WTC11 (cell line): Measurements from ENCODE around the gene TMEM238L. TPM values are rescaled to one million over a fixed set of nuclear protein-coding genes. Genes with fewer than 3 reads are reported as not detected.

Experiments
- ATAC-seq: fragments of 200-7000 bp; cut with Tn5 transposase; 2 replicates; pipeline ENCODE4 v1.10.0; 2021; ENCODE audit warnings: mild to moderate bottlenecking, moderate library complexity
- CTCF ChIA-PET: fragments of 300-600 bp; sonication (Branson Sonifier 250); formaldehyde crosslinking; loops from one replicate; lab custom pipeline; 2021; ENCODE audit warnings: antibody characterized with exemption; lab: Charles Lee
- POLR2A ChIA-PET: fragments of 350-600 bp; sonication (Branson Sonifier 250); formaldehyde crosslinking; loops from one replicate; lab custom pipeline; 2021; ENCODE audit warnings: antibody characterized with exemption; lab: Charles Lee
- DNase-seq: peaks from one replicate; pipeline ENCODE4 v3.0.0; 2021; ENCODE audit warnings: low spot score
- H3K27ac Mint-ChIP-seq: 2 replicates; pipeline ENCODE4 v1.8.0; 2021; ENCODE audit warnings: mixed read lengths
- H3K27me3 Mint-ChIP-seq: 2 replicates; pipeline ENCODE4 v1.8.0; 2021; ENCODE audit warnings: low read depth, mild to moderate bottlenecking, moderate library complexity, mixed read lengths
- H3K36me3 Mint-ChIP-seq: 2 replicates; pipeline ENCODE4 v1.8.0; 2021; ENCODE audit warnings: mixed read lengths
- H3K4me1 Mint-ChIP-seq: 2 replicates; pipeline ENCODE4 v1.8.0; 2022; ENCODE audit warnings: mixed read lengths
- H3K4me3 Mint-ChIP-seq: 2 replicates; pipeline ENCODE4 v1.8.0; 2021; ENCODE audit warnings: mild to moderate bottlenecking, moderate library complexity, mixed read lengths
- H3K9me3 Mint-ChIP-seq: 2 replicates; pipeline ENCODE4 v1.8.0; 2021; ENCODE audit warnings: mixed read lengths
- AR ChIP-seq: fragments of 250-450 bp; sonication (Bioruptor Pico); IDR thresholded peaks from 2 replicates; pipeline ENCODE4 v1.9.0; 2021; ENCODE audit warnings: mild to moderate bottlenecking
- ATF6 ChIP-seq: sonication (generic); formaldehyde crosslinking; IDR thresholded peaks from 2 replicates; pipeline ENCODE4 v1.8.1; 2023; ENCODE audit warnings: mild to moderate bottlenecking, missing genetic modification reagents
- CREM ChIP-seq: sonication (generic); formaldehyde crosslinking; IDR thresholded peaks from 2 replicates; pipeline ENCODE4 v1.8.1; 2022; ENCODE audit warnings: mild to moderate bottlenecking, missing genetic modification reagents, moderate library complexity
- ELF4 ChIP-seq: sonication (generic); formaldehyde crosslinking; IDR thresholded peaks from 2 replicates; pipeline ENCODE4 v1.8.1; 2022; ENCODE audit warnings: low read depth, mild to moderate bottlenecking, moderate library complexity, missing genetic modification reagents
- ETV6 ChIP-seq: sonication (generic); formaldehyde crosslinking; IDR thresholded peaks from 2 replicates; pipeline ENCODE4 v1.8.1; 2022; ENCODE audit warnings: mild to moderate bottlenecking, missing genetic modification reagents
- FOXJ3 ChIP-seq: sonication (generic); formaldehyde crosslinking; IDR thresholded peaks from 2 replicates; pipeline ENCODE4 v1.9.0; 2021; ENCODE audit warnings: missing genetic modification reagents, mild to moderate bottlenecking, borderline replicate concordance
- GABPB1 ChIP-seq: sonication (generic); formaldehyde crosslinking; IDR thresholded peaks from 2 replicates; pipeline ENCODE4 v1.8.1; 2023; ENCODE audit warnings: mild to moderate bottlenecking, missing genetic modification reagents
- GTF2I ChIP-seq: fragments of 250-450 bp; sonication (Bioruptor Pico); conservative IDR thresholded peaks from 2 replicates; pipeline ENCODE4 v1.4.0; 2021; ENCODE audit warnings: mild to moderate bottlenecking
- JAZF1 ChIP-seq: fragments of 250-450 bp; sonication (Bioruptor Pico); IDR thresholded peaks from 2 replicates; pipeline ENCODE4 v1.9.0; 2021; ENCODE audit warnings: moderate library complexity, mild to moderate bottlenecking, inconsistent platforms
- NFATC4 ChIP-seq: fragments of 250-450 bp; sonication (Bioruptor Pico); IDR thresholded peaks from 2 replicates; pipeline ENCODE4 v1.9.0; 2021; ENCODE audit warnings: mild to moderate bottlenecking
- NFE2L1 ChIP-seq: sonication (generic); formaldehyde crosslinking; IDR thresholded peaks from 2 replicates; pipeline ENCODE4 v1.8.1; 2023; ENCODE audit warnings: missing genetic modification reagents
- NR1H2 ChIP-seq: sonication (generic); formaldehyde crosslinking; IDR thresholded peaks from 2 replicates; pipeline ENCODE4 v1.9.0; 2021; ENCODE audit warnings: mild to moderate bottlenecking, moderate library complexity, missing genetic modification reagents
- PRRX2 ChIP-seq: fragments of 250-450 bp; sonication (Bioruptor Pico); IDR thresholded peaks from 2 replicates; pipeline ENCODE4 v1.8.0; 2021; ENCODE audit warnings: mild to moderate bottlenecking
- RELA ChIP-seq: sonication (generic); formaldehyde crosslinking; IDR thresholded peaks from 2 replicates; pipeline ENCODE4 v1.8.1; 2022; ENCODE audit warnings: missing genetic modification reagents, mild to moderate bottlenecking, borderline replicate concordance
- RORB ChIP-seq: fragments of 250-450 bp; sonication (Bioruptor Pico); IDR thresholded peaks from 2 replicates; pipeline ENCODE4 v1.9.0; 2021; ENCODE audit warnings: mild to moderate bottlenecking
- ZNF219 ChIP-seq: sonication (generic); formaldehyde crosslinking; IDR thresholded peaks from 2 replicates; pipeline ENCODE4 v1.8.0; 2023; ENCODE audit warnings: missing genetic modification reagents, mild to moderate bottlenecking, borderline replicate concordance
- ZNF671 ChIP-seq: fragments of 250-450 bp; sonication (Bioruptor Pico); IDR thresholded peaks from 2 replicates; pipeline ENCODE4 v1.8.0; 2021; ENCODE audit warnings: mild to moderate bottlenecking
- total RNA-seq: library from RNA; stranded (reverse); gene quantifications from 3 replicates; pipeline ENCODE4 v1.2.3, GENCODE V29; 2021
- TF ChIP-seq, protein P1 (sequence below): sonication (generic); formaldehyde crosslinking; IDR thresholded peaks from 2 replicates; pipeline ENCODE4 v1.8.0; 2022; ENCODE audit warnings: mild to moderate bottlenecking, missing genetic modification reagents

The TMEM238L gene
- total RNA-seq, 1 experiment from 2014 or later: not detected

DNA sequence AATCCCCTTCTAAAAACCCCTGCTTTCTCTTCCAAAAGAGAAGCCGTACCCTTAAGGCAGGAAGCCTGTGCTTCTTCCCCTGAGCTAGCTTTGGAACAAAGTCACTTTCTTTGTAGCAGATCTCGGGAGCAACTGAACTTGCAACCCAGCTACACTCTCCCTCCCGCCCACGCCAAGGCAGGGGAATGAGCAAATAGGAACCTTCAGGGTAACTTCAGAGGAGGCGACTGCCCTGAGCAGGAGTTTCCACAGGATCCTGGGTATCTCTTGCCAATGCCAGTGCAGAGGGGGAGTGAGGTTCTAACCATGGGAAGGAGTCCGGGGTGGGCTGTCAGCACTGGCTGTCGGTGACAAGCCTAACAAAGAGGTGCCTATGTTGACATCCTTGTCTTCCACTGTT lies 39.9 kb upstream of the TMEM238L start:
- peaks cover 24% of the 10 kb centered on the region for H3K4me1 Mint-ChIP-seq
- ATAC-seq: peak; percentile 9; the same call in 1 of the 2 replicates
- ChIA-PET CTCF (interaction anchor here (1.0 to 3.9 kb wide), 15 partner anchors 16 to 229 kb away, joined by 3 to 99 read pairs (median 12); partner anchors contain the start of gene TMEM220), POLR2A (no interaction called here)
- peaks cover 21% of the 10 kb centered on the region for H3K9me3 Mint-ChIP-seq
- DNase-seq: no peak
- H3K27me3 Mint-ChIP-seq: peaks cover 21% of the 10 kb centered on the region
- no peak overlapping the region for H3K27ac Mint-ChIP-seq
- peaks cover 6% of the 10 kb centered on the region; the same call in 1 of the 2 replicates for H3K36me3 Mint-ChIP-seq
- peak overlapping the region; percentile 59 for H3K4me3 Mint-ChIP-seq
- TF ChIP-seq, protein P1, sequence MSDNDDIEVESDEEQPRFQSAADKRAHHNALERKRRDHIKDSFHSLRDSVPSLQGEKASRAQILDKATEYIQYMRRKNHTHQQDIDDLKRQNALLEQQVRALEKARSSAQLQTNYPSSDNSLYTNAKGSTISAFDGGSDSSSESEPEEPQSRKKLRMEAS (CRISPR knock-in tag): no peak
- TF ChIP-seq RORB (CRISPR knock-in tag) (no peak), RELA (CRISPR knock-in tag) (no peak), PRRX2 (CRISPR knock-in tag) (no peak), GTF2I (CRISPR knock-in tag) (no peak), ZNF219 (CRISPR knock-in tag) (no peak), CREM (CRISPR knock-in tag) (no peak), ELF4 (CRISPR knock-in tag) (no peak), NFE2L1 (no peak), JAZF1 (CRISPR knock-in tag) (no peak)

GRCh38 chr17:10842658-10843057 lies 38.8 kb upstream of the TMEM238L start:
- Mint-ChIP-seq H3K4me3 (no peak overlapping the region), H3K9me3 (peaks cover 9% of the 10 kb centered on the region), H3K4me1 (peaks cover 28% of the 10 kb centered on the region), H3K36me3 (peaks cover 6% of the 10 kb centered on the region; the same call in 1 of the 2 replicates), H3K27ac (peak overlapping the region; percentile 60; the same call in 1 of the 2 replicates), H3K27me3 (peaks cover 17% of the 10 kb centered on the region)
- ATAC-seq (no peak), DNase-seq (no peak)
- POLR2A ChIA-PET: interaction anchor here (0.7 to 0.9 kb wide), 2 partner anchors 52 to 69 kb away, joined by 3 to 5 read pairs; no protein-coding TSS in a partner anchor
- CTCF ChIA-PET: interaction anchor here (0.6 to 3.9 kb wide), 8 partner anchors 20 to 213 kb away, joined by 3 to 99 read pairs (median 6); no protein-coding TSS in a partner anchor
- no peak for TF ChIP-seq NFATC4 (CRISPR knock-in tag)

DNA sequence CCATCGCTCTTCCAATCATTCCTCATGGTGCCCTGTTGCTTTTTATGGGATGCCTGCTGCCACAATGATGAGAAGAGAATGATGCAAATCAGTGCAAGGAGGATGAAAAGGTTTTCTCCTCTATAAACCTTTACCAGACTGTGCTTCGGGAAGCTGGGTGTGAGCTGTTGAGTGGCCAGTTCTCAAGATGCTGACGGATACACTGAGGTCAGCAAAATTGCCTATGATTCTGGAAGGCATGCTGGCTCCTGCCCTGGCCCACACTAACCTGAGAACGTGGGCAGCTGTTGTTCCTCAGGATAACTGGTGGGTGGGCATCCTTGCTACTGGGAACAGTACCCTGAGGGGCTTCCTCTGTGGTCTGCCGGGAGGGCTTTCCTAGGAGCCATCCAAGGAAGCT lies 34.8 kb upstream of the TMEM238L start:
- Mint-ChIP-seq H3K36me3 (no peaks in the 10 kb centered on the region), H3K27me3 (no peaks in the 10 kb centered on the region; the same call in 1 of the 2 replicates), H3K4me1 (peaks cover 21% of the 10 kb centered on the region), H3K9me3 (no peaks in the 10 kb centered on the region), H3K27ac (no peak overlapping the region), H3K4me3 (no peak overlapping the region)
- no peak for ATAC-seq
- no peak for DNase-seq
- CTCF ChIA-PET: interaction anchor here (0.6 to 3.2 kb wide), 7 partner anchors 54 to 220 kb away, joined by 3 to 20 read pairs (median 5); no protein-coding TSS in a partner anchor
- TF ChIP-seq ATF6 (CRISPR knock-in tag) (no peak), NR1H2 (CRISPR knock-in tag) (no peak), FOXJ3 (CRISPR knock-in tag) (no peak), ZNF671 (CRISPR knock-in tag) (no peak), AR (CRISPR knock-in tag) (no peak), ETV6 (CRISPR knock-in tag) (no peak), GABPB1 (CRISPR knock-in tag) (no peak)
- TF ChIP-seq, protein P1 (CRISPR knock-in tag): no peak
- POLR2A ChIA-PET: no interaction called here
